Endothelial cell of umbilical vein (primary cell): ENCODE data around the gene CIC.

Source experiments
- CTCF ChIP-seq, 2 donors: IDR thresholded peaks; 1 replicate in 1 of 2; 2 replicates in 1 of 2; pipeline ENCODE4 v1.5.1; 2011; ENCODE audit warnings: low read length in 2 of 2, mild to moderate bottlenecking in 2 of 2, moderate library complexity in 2 of 2, control low read depth in 1 of 2, inconsistent platforms in 1 of 2, low read depth in 1 of 2; ENCODE audit not compliant: insufficient read depth in 1 of 2; ENCODE audit errors: extremely low read depth in 1 of 2
- EZH2 ChIP-seq: IDR thresholded peaks from 2 replicates; pipeline ENCODE4 v1.6.1; 2012; ENCODE audit warnings: borderline replicate concordance, low read depth, mild to moderate bottlenecking, moderate library complexity, low read length, inconsistent platforms; ENCODE audit not compliant: severe bottlenecking
- FOS ChIP-seq: IDR thresholded peaks from 2 replicates; pipeline ENCODE4 v1.6.1; 2011; ENCODE audit warnings: mild to moderate bottlenecking, low read length, moderate library complexity, borderline replicate concordance; ENCODE audit not compliant: insufficient read depth
- GATA2 ChIP-seq: IDR thresholded peaks from 2 replicates; pipeline ENCODE4 v1.7.0; 2011; ENCODE audit warnings: low read depth, mild to moderate bottlenecking, moderate library complexity, mixed read lengths, low read length; ENCODE audit not compliant: insufficient read length, insufficient read depth
- JUN ChIP-seq: IDR thresholded peaks from 2 replicates; pipeline ENCODE4 v1.6.1; 2011; ENCODE audit warnings: borderline replicate concordance, low read depth; ENCODE audit not compliant: insufficient read length, insufficient read depth
- MYC ChIP-seq: IDR thresholded peaks from one replicate; pipeline ENCODE4 v1.6.1; 2011; ENCODE audit warnings: mild to moderate bottlenecking, low read depth, low read length
- POLR2A ChIP-seq: IDR thresholded peaks from 2 replicates; pipeline ENCODE4 v1.6.1; 2012; ENCODE audit warnings: low read depth, mild to moderate bottlenecking, control low read depth, low read length
- POLR2AphosphoS5 ChIP-seq: IDR thresholded peaks from 2 replicates; pipeline ENCODE4 v1.6.1; 2012; ENCODE audit warnings: low read depth, mild to moderate bottlenecking, control low read depth, low read length, moderate library complexity; ENCODE audit not compliant: insufficient read depth
- TF ChIP-seq, protein P1 (sequence below): IDR thresholded peaks from 2 replicates; pipeline ENCODE4 v1.6.1; 2011; ENCODE audit not compliant: insufficient read depth, insufficient read length

GRCh38 chr19:42283188-42284065 lies 14.4 kb downstream of the CIC start:
- TF ChIP-seq CTCF (IDR thresholded peaks at IDR 0.05; ENCODE audit: extremely low read depth in 1 of 2, insufficient read depth in 1 of 2, low read depth in 1 of 2, low read length in 2 of 2) (no peak), MYC (no peak), POLR2A (no peak), POLR2AphosphoS5 (no peak), EZH2 (no peak), FOS (no peak), JUN (no peak), GATA2 (no peak)
- TF ChIP-seq, protein P1, sequence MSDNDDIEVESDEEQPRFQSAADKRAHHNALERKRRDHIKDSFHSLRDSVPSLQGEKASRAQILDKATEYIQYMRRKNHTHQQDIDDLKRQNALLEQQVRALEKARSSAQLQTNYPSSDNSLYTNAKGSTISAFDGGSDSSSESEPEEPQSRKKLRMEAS: no peak
